ENCODE measurements around the gene PRAMEF9.
"Not testable (repeated sequence)": the region's sequence is repeated elsewhere in the genome, so short reads cannot be mapped to it uniquely, and the experiment has no call there.

Gene PRAMEF9

GRCh38 chr1:13171548-13171947, at the start of gene PRAMEF9:
PRAMEF9 (plus strand) TSS chr1:13171848; CDS start chr1:13175281, 3,433 bp downstream.
- not testable (repeated sequence) for DNase-seq

GRCh38 chr1:13155909-13156308, 15.7 kb upstream of the PRAMEF9 start, which contains the start of gene PRAMEF26:
PRAMEF26 (minus strand) TSS chr1:13156009; CDS start chr1:13153095, 2,914 bp downstream.
- not testable (repeated sequence) for DNase-seq

- not testable (repeated sequence) for DNase-seq
These were observed 6.1 kb upstream of the PRAMEF9 start, which contains the start of gene HNRNPCL4 for GRCh38 chr1:13165531-13165930. HNRNPCL4 (minus strand) TSS chr1:13165631; CDS start chr1:13165467, 164 bp downstream.

GRCh38 chr1:13201309-13201708, 29.7 kb downstream of the PRAMEF9 start, which contains the start of gene PRAMEF13:
PRAMEF13 (minus strand) TSS chr1:13201409; CDS start chr1:13199589, 1,820 bp downstream.
- DNase-seq: not testable (repeated sequence)

- not testable (repeated sequence) for DNase-seq
These were observed 37.1 kb downstream of the PRAMEF9 start for GRCh38 chr1:13208712-13209111.

- DNase-seq: not testable (repeated sequence)
These were observed 45.0 kb downstream of the PRAMEF9 start for GRCh38 chr1:13216619-13217018.

- not testable (repeated sequence) for DNase-seq
These were observed 47.6 kb downstream of the PRAMEF9 start for GRCh38 chr1:13219203-13219602.

- not testable (repeated sequence) for DNase-seq
These were observed 51.1 kb downstream of the PRAMEF9 start for GRCh38 chr1:13222788-13223187.

- DNase-seq: no peak
These were observed 52.9 kb downstream of the PRAMEF9 start for GRCh38 chr1:13224480-13225060.

- DNase-seq: not testable (repeated sequence)
These were observed 54.1 kb downstream of the PRAMEF9 start, which contains the start of gene PRAMEF18 for GRCh38 chr1:13225675-13226204. PRAMEF18 (minus strand) TSS chr1:13226154; CDS start chr1:13226106, 48 bp downstream.

GRCh38 chr1:13227271-13228055, 55.8 kb downstream of the PRAMEF9 start:
- not testable (repeated sequence) for DNase-seq

GRCh38 chr1:13228343-13228781, 56.7 kb downstream of the PRAMEF9 start:
- peak; percentile 50 for DNase-seq

Data from stimulated activated CD4-positive, alpha-beta T cell treated with anti-CD3 and anti-CD28 coated beads, Interleukin-4, amount 100 ng/mL, for 24 hours (primary cell).